ENCODE results near the gene IL1RN.

Gene IL1RN

DNA sequence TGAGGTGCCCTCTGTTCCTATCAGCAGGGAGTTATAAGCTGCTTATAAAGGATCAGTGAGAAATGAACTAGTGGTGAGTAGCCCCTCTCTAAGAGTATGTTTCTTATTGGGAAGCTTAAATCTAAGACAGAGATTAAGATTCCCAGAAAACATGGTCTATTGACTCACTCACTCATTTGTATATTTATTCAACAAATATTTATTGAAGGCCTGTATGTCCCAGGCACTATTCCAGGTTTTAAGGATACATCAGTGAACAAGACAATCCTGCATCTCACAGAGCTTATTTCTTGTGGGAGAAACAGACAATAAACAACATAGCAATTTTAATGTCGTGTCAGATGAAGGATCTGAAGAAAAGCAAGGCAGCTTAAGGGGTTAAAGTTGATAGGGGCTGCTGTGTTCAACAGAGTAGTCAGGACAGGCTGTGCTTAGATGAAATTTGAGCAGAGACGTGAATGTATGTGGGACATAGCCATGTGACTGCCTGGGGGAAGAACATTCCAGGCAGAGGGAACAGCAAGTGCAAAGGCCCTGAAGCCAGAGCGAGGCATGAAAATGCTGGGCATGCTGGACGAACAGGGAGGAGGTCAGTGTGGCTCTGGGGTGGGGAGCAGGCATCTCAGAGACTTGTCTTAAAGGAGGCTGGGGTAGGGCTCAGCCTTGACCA, 31.6 kb downstream of the IL1RN start:
- H3K27ac ChIP-seq: peak overlapping the region; percentile 93

DNA sequence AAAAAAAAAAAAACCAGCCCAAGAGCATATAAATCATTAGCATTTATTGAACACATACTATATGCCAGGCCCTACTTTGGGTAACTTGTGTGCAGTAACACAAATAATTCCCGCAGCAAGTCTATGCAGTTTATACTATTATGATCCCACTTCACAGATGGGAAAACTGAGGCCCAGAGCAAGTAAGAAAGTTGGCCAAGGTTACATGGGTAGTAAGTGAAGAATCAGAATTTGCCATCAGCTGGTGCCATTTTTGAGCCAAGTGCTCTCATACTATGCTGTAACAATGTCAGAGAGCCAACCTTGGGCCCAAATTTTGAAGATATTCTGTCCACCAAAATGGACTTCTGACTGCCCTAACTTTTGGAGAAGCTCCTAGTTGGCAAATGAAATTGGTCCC, 32.9 kb downstream of the IL1RN start:
- H3K27ac ChIP-seq: no peak overlapping the region
- TF ChIP-seq ZFX (IDR thresholded peaks at IDR 0.05): no peak
- TF ChIP-seq, protein P1, sequence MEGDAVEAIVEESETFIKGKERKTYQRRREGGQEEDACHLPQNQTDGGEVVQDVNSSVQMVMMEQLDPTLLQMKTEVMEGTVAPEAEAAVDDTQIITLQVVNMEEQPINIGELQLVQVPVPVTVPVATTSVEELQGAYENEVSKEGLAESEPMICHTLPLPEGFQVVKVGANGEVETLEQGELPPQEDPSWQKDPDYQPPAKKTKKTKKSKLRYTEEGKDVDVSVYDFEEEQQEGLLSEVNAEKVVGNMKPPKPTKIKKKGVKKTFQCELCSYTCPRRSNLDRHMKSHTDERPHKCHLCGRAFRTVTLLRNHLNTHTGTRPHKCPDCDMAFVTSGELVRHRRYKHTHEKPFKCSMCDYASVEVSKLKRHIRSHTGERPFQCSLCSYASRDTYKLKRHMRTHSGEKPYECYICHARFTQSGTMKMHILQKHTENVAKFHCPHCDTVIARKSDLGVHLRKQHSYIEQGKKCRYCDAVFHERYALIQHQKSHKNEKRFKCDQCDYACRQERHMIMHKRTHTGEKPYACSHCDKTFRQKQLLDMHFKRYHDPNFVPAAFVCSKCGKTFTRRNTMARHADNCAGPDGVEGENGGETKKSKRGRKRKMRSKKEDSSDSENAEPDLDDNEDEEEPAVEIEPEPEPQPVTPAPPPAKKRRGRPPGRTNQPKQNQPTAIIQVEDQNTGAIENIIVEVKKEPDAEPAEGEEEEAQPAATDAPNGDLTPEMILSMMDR (conservative IDR thresholded peaks at IDR 0.05): no peak

More for the DNA sequence above, 31.6 kb downstream of the IL1RN start:
- TF ChIP-seq ZFX (IDR thresholded peaks at IDR 0.05): no peak
- TF ChIP-seq, protein P1 (conservative IDR thresholded peaks at IDR 0.05): no peak

DNA sequence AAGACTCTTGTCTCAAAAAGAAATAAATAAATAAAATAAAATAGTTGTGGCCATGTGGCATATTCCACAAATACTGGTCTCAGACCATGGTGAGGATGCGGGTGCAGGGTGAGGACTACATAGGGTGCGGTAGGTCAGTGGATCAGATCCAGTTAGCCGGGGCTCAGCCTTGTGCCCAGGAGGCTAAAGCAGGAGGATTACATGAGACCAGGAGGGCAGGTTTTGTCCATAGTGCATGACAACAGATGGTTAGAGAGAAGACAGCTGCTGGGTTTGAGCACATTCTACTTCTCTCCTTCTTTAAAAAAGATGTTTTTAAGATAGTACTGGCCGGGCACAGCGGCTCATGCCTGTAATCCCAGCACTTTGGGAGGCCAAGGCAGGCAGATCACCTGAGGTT, 33.6 kb downstream of the IL1RN start:
- no peak overlapping the region for H3K27ac ChIP-seq
- TF ChIP-seq ZFX (IDR thresholded peaks at IDR 0.05): no peak
- TF ChIP-seq, protein P1 (conservative IDR thresholded peaks at IDR 0.05): no peak

DNA sequence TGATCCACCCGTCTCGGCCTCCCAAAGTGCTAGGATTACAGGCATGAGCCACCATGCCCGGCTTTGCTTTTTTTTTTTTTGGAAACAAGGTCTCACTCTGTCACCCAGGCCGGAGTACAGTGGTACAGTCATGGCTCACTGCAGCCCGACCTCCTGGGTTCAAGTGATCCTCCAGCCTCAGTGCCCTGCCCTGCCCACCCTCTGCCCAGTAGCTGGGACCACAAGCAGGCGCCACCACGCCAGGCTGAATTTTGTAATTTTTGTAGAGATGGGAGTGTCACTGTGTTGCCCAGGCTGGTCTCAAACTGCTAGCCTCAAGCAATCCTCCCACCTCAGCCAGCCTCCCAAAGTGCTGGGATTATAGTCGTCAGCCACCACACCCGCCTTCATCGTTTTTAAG, 34.8 kb downstream of the IL1RN start:
- no peak for TF ChIP-seq ZFX (IDR thresholded peaks at IDR 0.05)
- TF ChIP-seq, protein P1 (conservative IDR thresholded peaks at IDR 0.05): no peak
- no peak overlapping the region for H3K27ac ChIP-seq

DNA sequence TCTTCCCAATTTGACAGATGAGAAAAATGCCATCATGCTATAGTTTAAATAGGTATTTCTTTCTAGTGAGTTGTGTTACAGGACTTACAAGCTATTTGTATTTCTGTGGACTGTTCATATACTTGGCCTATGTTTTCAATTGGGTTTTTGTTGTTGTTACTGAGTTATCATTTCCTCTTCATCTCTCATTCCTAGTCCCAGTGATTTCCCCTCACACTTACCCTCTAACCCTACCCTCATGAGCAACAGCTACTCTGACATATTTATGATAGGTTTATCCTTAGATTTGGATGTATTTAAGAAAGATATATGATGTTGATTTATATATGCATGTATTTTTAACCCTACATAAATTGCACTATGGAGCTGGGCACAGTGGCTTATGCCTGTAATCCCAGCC, 35.5 kb downstream of the IL1RN start:
- no peak overlapping the region for H3K27ac ChIP-seq
- TF ChIP-seq, protein P1 (conservative IDR thresholded peaks at IDR 0.05): no peak
- no peak for TF ChIP-seq ZFX (IDR thresholded peaks at IDR 0.05)

DNA sequence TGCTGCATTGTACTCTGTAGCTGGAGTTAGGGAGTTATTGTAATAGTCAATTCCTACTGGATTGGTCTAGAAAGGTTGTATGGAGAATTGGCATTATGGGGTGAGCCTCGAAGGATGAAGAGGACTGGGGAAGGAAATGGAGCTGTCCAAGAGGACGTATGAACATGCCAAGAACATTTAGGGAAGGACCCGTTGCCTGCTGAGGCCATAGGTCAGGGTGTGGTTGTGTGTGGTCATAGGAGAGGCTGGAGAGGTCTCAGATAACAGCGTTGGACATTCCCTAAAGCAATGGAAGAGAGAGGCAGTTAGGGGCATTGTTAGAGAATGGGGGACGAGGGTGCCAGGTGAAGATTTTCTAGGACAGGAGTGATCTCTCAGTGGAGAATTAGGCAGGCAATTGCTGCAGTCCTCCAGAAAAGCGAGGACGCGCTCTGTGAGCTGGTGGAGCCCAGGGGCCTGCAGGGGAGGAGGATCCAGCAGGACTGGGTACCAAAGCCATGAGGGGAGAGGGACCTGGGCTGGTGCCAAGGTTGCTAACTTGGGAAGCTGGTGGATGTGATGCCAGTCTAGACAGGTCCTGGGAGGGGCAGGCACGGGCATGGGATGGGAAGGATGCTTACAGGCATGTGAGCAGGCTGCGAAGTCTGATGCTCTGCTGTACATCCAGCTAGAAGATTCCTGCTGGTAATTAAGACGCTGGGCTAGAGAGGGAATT, 37.0 kb downstream of the IL1RN start:
- peak overlapping the region; percentile 21 for H3K27ac ChIP-seq
- TF ChIP-seq, protein P1 (conservative IDR thresholded peaks at IDR 0.05): no peak
- TF ChIP-seq ZFX (IDR thresholded peaks at IDR 0.05): no peak

DNA sequence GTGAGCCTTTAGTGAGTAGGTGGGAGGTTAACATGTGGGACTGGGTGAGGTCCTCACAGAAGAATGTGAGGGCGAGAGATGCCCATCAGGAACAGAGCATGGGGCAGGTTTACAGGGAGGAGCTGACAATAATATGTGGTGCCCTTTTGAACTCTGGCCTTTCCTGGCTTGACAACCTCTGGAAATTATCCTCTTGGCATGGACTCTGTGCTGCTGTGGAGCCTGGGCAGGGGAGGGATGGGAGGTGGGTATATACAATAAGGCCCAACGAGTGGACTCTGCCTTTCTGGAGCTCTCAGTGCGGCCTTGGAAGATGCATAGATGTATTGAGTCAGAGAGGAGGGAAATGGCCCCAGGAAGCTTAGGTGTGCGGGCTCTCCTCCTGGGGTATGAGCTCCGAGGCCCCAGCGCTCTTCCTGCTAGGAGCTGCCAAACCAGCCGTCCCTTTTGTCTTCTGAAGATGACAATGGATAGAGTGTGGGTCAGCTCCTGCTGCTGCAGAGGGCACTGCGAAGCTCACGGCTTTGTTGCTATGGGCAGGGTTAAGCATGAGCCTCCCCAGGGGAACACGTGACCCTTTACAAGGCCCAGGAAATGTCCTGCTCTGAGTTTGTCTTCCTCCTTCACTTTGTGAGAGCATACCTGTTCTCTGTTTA, 37.7 kb downstream of the IL1RN start:
- H3K27ac ChIP-seq: peak overlapping the region; percentile 21
- TF ChIP-seq, protein P1 (conservative IDR thresholded peaks at IDR 0.05): no peak
- no peak for TF ChIP-seq ZFX (IDR thresholded peaks at IDR 0.05)
